ENCODE measurements around the gene NLRP13.
"Not testable (repeated sequence)": the region's sequence is repeated elsewhere in the genome, so short reads cannot be mapped to it uniquely, and the experiment has no call there.

Gene NLRP13, protein sequence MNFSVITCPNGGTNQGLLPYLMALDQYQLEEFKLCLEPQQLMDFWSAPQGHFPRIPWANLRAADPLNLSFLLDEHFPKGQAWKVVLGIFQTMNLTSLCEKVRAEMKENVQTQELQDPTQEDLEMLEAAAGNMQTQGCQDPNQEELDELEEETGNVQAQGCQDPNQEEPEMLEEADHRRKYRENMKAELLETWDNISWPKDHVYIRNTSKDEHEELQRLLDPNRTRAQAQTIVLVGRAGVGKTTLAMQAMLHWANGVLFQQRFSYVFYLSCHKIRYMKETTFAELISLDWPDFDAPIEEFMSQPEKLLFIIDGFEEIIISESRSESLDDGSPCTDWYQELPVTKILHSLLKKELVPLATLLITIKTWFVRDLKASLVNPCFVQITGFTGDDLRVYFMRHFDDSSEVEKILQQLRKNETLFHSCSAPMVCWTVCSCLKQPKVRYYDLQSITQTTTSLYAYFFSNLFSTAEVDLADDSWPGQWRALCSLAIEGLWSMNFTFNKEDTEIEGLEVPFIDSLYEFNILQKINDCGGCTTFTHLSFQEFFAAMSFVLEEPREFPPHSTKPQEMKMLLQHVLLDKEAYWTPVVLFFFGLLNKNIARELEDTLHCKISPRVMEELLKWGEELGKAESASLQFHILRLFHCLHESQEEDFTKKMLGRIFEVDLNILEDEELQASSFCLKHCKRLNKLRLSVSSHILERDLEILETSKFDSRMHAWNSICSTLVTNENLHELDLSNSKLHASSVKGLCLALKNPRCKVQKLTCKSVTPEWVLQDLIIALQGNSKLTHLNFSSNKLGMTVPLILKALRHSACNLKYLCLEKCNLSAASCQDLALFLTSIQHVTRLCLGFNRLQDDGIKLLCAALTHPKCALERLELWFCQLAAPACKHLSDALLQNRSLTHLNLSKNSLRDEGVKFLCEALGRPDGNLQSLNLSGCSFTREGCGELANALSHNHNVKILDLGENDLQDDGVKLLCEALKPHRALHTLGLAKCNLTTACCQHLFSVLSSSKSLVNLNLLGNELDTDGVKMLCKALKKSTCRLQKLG
- 0 to 3.4 (median 0) reads per million in 17 experiments for total RNA-seq

DNA sequence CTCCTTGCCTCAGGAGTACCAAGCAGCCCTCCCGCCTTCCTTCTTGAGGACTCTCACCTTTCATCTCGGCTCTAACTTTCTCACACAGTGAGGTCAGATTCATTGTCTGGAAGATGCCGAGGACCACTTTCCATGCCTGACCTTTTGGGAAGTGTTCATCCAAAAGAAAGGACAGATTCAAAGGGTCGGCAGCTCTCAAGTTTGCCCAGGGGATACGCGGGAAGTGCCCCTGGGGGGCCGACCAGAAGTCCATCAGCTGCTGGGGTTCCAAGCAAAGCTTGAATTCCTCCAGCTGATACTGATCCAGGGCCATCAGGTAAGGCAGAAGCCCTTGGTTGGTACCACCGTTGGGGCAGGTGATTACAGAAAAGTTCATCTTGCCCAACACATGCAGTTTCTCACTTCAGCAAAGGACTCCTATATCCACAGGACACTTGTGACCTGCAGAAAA is at the start of gene NLRP13:
Gene NLRP13 (minus strand): TSS at position 401 of the 451 bp plus-strand sequence. CDS start 25 bp downstream, at position 376.
- DNase-seq, result no peak

DNA sequence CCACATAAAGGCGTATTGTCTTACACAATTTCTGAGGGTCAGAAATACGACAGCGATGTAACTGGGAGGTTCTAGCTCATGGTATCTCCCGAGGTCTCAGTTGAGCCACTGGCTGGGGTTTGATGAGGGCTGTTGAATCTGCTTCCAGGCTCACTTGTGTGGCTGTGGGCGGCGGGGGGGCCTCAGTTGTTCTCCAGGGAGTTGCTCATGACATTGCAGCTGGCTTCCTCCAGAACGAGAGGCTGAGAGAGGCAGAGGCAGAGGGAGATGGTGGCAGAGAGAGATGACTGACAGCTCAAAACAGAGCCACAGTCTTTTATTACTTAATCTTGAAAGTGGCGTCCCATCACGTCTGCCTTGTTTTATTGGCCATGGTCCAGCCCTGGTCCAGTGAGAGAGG is 48.3 kb upstream of the NLRP13 start:
- no peak for DNase-seq

DNA sequence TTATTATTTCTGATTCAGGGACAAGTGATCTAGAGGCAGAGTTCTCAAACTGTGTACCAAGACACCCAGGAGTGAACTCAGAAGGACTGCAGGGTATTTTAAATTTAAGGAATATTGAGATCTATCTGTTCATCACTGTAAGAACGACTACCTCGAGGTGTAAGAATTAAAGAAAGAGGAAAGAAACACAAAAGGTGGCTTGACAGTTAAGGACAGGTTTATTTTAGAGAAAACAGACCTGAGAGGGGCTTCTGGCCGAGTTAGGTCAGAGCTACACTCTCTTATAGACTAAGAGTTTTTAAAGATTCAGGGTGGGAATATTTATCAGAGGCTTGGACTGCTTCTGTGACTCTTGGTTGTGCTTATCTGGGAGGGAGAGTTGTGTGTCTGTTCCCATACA is 41.8 kb upstream of the NLRP13 start:
- DNase-seq, result no peak

DNA sequence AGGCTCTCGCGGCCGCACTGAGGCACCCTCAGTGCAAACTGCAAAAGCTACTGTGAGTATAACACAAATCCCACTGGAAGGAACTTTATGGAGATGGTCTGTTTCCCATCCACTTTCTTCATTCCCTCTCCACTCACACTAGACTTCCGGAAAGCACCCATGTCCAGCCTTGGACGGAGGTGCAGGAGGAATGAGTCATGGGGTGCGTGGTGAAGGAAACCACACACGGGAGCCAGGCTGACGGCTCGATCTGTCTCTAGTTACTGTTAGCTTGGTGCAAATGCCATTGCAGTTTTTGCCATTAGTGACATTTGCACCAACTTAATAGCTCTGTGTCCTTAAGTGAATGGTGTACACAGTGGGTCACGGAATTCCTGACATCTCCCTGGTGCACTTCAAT is 30.1 kb upstream of the NLRP13 start:
- DNase-seq, result no peak

DNA sequence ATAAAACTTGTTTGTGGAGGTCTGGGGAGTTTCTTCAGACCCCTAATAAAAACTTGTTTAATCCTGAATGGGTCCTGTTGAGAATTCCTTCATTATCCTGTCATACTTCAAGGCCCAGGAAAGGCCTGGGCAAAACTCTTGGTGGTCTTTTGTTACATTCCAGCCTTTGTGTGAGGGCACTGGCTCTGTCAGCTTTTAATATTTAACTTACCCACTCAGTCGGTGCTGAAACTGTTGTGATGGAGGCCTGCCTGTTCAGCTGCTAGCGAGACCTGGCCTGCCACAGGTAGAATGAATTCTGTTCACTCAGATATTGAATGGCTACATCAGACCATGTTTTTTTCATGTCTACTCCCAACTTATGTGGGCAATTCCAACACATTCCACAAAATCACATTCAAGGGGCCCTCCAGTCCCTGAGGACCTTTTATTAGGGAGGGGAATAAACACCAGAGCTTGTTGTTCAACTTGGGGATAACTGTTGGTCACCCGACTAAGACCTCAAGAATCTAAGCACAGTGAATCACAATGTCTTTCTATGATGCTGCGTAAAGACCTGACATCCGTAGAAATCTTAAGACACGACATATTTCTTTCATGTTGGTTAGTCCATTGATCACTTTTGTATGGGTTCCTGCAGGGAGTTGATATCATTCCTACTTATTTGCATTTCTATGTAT is 28.0 kb upstream of the NLRP13 start:
- no peak for DNase-seq

DNA sequence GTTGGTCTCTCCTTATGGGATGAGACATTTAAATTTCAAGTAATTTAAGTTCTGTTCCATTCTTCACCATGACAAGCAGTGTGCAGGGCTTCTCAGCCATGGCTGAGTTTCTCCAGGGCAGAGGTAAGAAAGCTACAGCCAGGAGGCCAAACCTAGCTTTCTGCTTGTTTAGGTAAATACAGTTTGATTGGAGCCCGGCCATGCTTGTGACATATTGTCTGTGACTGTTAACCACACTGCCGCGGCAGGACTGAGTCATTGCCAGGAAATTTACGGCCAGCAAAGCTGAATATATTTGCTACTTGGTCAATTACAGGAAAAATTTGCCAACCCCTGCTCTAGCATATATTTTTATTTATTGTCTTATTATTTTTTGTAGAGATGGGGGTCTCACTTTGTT is 26.2 kb upstream of the NLRP13 start:
- no peak for DNase-seq

DNA sequence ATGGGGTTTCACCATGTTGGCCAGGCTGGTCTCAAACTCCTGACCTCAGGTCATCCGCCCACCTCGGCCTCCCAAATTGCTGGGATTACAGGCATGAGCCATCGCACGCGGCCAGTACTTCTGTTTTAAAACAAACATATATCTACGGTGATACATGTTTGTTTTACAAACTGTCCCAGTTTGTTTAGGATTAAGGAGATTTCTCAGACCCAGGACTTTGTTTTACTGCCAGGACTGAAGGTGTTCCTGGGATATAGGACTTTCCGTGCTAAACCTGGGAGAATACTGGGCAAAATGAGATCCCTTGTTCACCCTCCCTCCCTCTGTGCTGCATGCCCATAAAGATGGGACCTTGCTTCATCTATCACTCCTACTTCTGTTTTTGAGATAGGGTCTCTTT is 24.3 kb upstream of the NLRP13 start:
- no peak for DNase-seq

DNA sequence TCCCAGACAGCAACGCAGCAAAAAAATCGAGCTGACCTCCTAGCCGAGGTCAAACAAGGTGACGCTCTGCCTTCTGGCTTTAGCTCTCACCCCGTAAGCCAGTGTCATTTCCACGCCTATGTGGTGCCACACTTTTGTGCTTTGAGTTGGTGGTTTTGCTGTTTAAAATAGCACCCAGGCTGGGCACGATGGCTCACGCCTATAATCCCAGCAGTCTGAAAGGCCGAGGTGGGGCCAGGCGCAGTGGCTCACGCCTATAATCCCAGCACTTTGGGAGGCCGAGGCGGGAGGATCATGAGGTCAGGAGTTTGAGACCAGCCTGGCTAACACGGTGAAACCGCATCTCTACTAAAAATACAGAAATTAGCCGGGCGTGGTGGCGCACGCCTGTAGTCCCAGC is 18.4 kb upstream of the NLRP13 start:
- DNase-seq, result not testable (repeated sequence)

DNA sequence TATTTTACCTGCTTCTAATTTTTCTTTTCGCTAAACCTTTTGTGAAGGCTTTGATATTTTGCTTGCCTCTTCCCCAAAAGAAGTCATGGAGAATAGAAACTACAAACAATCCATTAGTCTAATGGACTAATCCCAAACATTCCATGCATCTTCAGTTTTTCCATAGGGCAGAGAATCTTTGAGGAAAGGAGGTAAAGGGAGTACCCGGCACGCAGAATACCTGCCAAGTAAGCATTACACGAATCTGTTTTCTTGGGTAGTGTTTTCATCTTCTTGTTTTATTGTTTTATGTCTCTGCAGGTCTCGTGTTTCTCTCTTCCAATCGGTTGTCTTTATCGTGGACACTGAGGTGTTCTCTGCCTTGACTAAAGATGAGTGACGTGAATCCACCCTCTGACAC is 15.4 kb upstream of the NLRP13 start, which contains the start of gene NLRP8:
Gene NLRP8 (plus strand): TSS at position 301 of the 400 bp plus-strand sequence.
- DNase-seq, result no peak

DNA sequence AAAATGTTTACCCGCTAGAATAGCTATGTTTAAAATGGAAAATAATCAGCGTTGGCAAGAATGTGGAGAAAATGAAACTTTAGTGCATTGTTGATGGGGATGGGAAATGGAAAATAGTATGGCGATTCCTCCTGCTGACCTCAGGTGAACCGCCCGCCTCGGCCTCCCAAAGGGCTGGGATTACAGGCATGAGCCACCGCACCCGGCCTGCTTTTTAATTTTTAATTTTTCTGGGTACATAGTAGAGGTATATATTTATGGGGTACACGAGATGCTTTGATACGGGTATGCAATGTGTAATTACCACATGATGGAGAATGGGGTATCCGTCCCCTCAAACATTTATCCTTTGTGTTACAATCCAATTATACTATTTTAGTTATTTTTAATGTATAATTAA is 8.2 kb upstream of the NLRP13 start:
- DNase-seq, result no peak

DNA sequence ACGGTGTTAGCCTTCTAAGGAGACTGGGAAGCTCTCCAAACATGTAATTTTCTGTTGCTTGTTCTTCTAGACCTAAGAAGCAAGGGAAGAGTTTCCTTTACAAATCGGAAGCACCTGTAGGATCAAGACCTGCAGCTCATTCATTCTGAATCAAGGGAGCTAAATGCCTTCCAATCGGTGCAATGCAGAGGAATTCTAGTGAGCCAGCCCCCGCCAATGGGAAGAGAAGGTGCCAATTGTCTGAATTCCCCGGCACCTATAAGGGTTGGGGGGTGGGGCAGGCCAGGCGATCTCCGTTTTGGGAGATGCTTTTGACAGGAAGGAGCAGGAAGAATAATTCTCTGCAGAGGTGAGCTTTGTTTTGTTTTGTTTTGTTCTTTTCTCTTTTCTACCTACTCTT is 7.1 kb upstream of the NLRP13 start:
- no peak for DNase-seq

DNA sequence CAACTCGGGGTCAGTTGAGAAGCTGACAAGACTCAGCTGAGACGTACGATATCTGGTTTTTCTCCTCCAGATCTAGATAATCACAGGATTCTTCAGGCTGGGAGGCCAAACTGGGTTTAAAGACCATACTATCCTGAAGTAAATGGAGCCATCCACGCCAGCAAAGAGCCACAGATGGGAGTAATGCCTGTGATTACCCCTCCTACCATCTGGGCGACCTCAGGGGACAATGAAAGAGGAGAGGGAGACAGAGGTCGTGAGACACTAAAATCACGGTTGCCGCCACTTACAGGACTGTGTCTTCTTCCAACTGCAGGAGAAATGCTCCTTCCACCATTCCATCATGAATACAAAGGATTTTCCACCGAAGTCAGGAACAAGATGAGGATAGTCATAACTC is 3.1 kb upstream of the NLRP13 start:
- DNase-seq, result no peak

DNA sequence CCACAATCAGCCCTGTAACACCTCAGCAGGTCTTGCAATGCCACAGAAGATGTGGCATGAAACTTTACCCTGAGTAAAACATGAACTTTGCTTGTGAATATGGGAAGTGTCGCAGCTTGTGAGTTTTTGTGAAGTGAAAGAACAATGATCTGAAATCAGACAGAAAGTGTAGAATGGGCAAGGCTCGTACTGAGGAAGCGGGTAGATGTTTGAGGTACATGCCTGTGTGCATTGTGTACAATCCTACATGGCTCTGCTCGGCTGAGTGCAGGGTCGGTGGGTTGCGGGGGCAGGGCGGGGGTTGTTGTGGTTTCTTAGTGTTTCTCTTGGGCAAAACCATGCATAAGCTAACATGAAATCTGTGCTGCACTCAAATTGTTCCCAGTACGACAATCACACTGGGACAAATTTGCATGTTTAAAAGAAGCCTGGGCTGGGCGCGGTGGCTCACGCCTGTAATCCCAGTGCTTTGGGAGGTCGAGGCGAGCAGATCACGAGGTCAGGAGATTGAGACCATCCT is 1.1 kb downstream of the NLRP13 start:
- DNase-seq, result no peak

DNA sequence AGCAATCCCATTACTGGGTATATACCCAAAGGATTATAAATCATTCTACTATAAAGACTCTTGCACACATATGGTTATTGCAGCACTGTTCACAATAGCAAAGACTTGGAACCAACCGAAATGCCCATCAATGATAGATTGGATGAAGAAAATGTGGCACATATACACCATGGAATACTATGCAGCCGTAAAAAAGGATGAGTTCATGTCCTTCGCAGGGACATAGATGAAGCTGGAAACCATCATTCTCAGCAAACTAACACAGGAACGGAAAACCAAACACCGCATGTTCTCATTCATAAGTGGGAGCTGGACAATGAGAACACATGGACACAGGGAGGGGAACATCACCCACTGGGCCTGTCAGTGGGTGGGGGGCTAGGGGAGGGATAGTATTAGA is 2.9 kb downstream of the NLRP13 start:
- DNase-seq, result not testable (repeated sequence)

DNA sequence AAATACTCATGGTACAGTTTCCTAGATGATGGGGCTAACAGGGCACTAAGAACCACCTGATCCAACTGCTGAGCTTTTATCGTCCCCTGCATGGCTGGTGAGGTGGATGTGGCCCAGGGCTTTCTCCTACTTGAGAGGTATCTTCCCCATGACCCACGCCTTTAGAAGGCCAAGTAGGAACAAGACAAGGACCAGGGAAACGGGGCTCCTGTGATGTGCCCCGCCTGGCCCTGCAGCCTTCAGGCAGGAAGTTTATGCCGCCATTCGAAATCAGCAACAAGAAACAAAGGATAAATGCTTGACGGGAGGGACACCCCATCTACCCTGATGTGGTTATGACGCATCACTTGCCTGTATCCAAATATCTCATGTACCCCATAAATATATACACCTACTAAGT is 4.1 kb downstream of the NLRP13 start:
- no peak for DNase-seq

DNA sequence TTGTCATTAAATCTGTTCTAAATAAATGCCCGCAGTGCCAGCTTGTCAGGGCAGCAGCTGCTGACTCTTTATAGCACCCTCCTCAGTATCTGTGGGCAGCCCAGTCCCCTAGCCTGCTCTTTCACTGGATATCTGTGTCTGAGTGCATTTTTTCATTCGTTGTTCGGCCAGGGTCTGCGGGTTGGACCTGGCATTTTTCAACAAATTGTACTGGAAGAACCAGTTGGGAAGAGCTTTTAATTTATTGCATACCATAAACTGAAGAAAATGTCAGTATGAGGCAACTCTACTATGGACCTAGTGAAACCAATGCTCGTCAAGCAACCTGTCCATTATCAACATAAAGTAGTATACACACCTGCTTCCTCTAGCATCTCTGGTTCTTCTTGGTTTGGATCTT is 8.6 kb downstream of the NLRP13 start:
- DNase-seq, result no peak

DNA sequence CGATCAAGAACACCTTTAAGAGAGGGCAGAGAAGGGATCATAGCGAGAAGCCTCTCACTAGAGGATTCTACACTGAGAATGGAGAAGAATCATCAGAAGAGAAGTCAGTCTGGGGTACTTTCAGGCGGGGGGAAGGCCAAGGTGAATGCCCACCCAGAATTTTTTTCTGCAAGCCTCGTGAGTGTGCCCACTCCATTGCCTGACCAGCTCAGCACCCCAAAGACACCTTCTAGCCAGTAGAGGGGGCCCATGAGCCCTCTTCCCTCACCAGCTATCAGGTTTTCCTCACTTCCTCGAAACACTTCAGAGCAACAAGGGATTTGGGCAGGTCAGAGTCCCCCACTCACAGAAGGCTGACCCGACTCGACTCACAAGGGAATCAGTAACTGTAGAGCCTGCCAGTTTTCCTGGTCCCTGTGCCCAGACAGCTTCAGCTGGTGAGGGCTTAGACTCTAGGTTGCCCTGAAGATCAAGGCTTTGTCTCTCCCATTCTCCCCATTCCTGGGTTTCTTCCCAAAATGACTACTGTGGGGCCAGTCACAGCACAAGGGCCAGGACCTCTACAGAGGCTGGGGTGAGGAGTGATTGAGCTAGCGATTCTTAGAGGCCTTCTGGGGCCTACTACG is 18.4 kb downstream of the NLRP13 start:
- DNase-seq, result no peak

DNA sequence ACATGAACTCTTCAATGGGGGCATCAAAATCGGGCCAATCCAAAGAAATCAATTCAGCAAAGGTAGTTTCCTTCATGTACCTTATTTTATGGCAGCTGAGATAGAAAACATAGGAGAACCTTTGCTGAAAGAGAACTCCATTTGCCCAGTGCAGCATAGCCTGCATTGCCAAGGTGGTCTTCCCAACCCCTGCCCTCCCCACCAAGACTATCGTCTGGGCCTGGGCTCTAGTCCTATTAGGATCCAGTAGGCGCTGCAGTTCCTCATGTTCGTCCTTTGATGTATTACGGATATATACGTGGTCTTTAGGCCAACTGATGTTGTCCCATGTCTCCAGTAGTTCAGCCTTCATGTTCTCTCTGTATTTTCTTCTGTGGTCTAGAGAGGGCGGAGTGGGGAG is 19.2 kb downstream of the NLRP13 start:
- no peak for DNase-seq

DNA sequence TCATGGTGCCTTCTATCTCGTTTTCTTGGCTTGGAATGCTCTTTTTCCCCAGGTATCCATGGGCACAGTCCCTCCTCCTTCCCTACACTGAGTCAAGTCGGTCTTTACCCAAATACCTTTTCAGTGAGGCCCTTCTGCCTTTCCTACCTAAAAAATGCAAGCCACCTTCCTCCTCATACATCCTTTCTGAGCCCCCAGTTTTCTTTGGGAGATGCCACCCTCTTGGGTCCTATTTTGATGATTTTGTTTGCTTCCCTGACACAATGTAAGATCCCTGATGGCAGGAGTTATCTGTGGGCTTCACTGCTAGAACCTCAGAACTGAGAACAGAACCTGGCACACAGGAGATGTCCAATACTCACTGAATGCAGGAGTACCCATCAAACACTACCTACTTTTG is 22.3 kb downstream of the NLRP13 start:
- no peak for DNase-seq

DNA sequence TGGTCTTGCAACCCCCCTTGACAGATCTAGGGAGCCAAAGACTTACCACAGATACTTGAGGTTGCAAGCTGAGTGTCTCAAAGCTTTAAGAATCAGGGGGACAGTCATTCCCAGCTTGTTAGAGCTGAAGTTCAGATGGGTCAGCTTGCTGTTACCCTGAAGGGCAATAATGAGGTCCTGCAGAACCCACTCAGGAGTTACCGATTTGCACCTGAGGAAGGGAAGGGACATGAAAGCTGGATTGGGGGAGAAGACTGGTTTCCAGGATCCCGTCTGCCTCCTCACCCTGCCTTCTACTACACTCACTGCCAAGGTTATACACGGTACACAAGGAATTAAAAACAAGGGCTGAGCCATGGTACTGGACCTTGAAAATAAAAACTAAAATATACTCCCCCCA is 24.4 kb downstream of the NLRP13 start:
- no peak for DNase-seq

DNA sequence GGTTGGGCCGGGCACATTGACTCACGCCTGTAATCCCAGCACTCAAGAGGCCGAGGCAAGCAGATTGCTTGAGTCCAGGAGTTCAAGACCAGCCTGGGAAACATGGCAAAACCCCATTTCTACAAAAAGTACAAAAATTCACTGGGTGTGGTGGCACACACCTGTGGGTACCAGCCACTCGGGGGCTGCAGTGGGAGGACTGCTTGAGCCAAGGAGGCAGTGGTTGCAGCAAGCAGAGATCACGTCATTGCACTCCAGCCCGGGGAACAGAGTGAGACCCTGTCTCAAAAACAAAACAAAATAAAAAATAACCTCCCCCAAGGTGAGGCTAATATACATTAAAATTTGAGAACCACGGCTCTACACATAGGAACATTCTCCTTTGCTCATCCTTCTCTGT is 24.9 kb downstream of the NLRP13 start:
- no peak for DNase-seq

Measured in suppressor macrophage (primary cell).